GM21529 (cell line): Measurements from ENCODE around the gene SESTD1.
"Not testable (repeated sequence)": the region's sequence is repeated elsewhere in the genome, so short reads cannot be mapped to it uniquely, and the experiment has no call there.

Source experiments
- ATAC-seq: cut with Tn5 transposase; IDR thresholded peaks from one replicate; pipeline ENCODE4 v1.9.1; 2021; ENCODE audit not compliant: unreplicated experiment

The SESTD1 gene

GRCh38 chr2:179266271-179266670 lies 1.6 kb upstream of the SESTD1 start:
- ATAC-seq, result no peak

GRCh38 chr2:179265082-179265510 lies 464 bp upstream of the SESTD1 start:
- ATAC-seq, result no peak

GRCh38 chr2:179263446-179264367 lies 925 bp downstream of the SESTD1 start:
- ATAC-seq, result peak; percentile 33

GRCh38 chr2:179263015-179263414 lies 1.6 kb downstream of the SESTD1 start:
- no peak for ATAC-seq

- ATAC-seq, result no peak
Measured at GRCh38 chr2:179262077-179262660, 2.5 kb downstream of the SESTD1 start.

GRCh38 chr2:179261151-179261825 lies 3.3 kb downstream of the SESTD1 start:
- ATAC-seq, result no peak

GRCh38 chr2:179260224-179260623 lies 4.4 kb downstream of the SESTD1 start:
- no peak for ATAC-seq

- ATAC-seq, result no peak
Measured at GRCh38 chr2:179255129-179255528, 9.5 kb downstream of the SESTD1 start.

GRCh38 chr2:179253226-179253625 lies 11.4 kb downstream of the SESTD1 start:
- ATAC-seq, result peak; percentile 64

GRCh38 chr2:179252423-179252822 lies 12.2 kb downstream of the SESTD1 start:
- ATAC-seq, result peak; percentile 30

GRCh38 chr2:179251870-179252269 lies 12.8 kb downstream of the SESTD1 start:
- ATAC-seq, result peak; percentile 1

- peak; percentile 21 for ATAC-seq
Measured at GRCh38 chr2:179250848-179251504, 13.7 kb downstream of the SESTD1 start.

GRCh38 chr2:179250095-179250494 lies 14.5 kb downstream of the SESTD1 start:
- no peak for ATAC-seq

GRCh38 chr2:179248024-179248348 lies 16.6 kb downstream of the SESTD1 start:
- peak; percentile 37 for ATAC-seq

- ATAC-seq, result peak; percentile 41
Measured at GRCh38 chr2:179247318-179248023, 17.2 kb downstream of the SESTD1 start.

- not testable (repeated sequence) for ATAC-seq
Measured at GRCh38 chr2:179245843-179246242, 18.8 kb downstream of the SESTD1 start.

- no peak for ATAC-seq
Measured at GRCh38 chr2:179243046-179243445, 21.6 kb downstream of the SESTD1 start.

GRCh38 chr2:179240481-179241451 lies 23.9 kb downstream of the SESTD1 start:
- no peak for ATAC-seq

GRCh38 chr2:179239838-179240237 lies 24.8 kb downstream of the SESTD1 start:
- no peak for ATAC-seq

- ATAC-seq, result peak; percentile 87
Measured at GRCh38 chr2:179239195-179239594, 25.4 kb downstream of the SESTD1 start.
